ACC112 (cell line): ENCODE results near the gene RALGPS1.

ENCODE experiments used
- H2AFZ ChIP-seq: fragments of 200-600 bp; sonication (generic); one replicate; pipeline ENCODE4 v1.6.0; 2017; ENCODE audit warnings: antibody characterized with exemption, low read length; ENCODE audit not compliant: unreplicated experiment
- H3K27ac ChIP-seq: fragments of 200-600 bp; sonication (generic); 2 replicates; pipeline ENCODE4 v1.5.1; 2014; ENCODE audit warnings: low read depth, mild to moderate bottlenecking, antibody characterized with exemption, low read length, moderate library complexity
- H3K27me3 ChIP-seq: fragments of 200-600 bp; sonication (generic); 2 replicates; pipeline ENCODE4 v1.6.1; 2014; ENCODE audit warnings: mild to moderate bottlenecking, antibody characterized with exemption, low read length, moderate library complexity, mixed read lengths; ENCODE audit not compliant: insufficient read depth
- H3K36me3 ChIP-seq: fragments of 200-600 bp; sonication (generic); 2 replicates; pipeline ENCODE4 v1.6.1; 2016; ENCODE audit warnings: mild to moderate bottlenecking, antibody characterized with exemption, low read length, moderate library complexity, mixed read lengths; ENCODE audit not compliant: insufficient read depth
- H3K4me1 ChIP-seq: fragments of 200-600 bp; sonication (generic); one replicate; pipeline ENCODE4 v1.6.1; 2016; ENCODE audit warnings: low read length, mixed read lengths; ENCODE audit not compliant: insufficient read depth, unreplicated experiment, control insufficient read depth
- H3K4me3 ChIP-seq: fragments of 200-600 bp; sonication (generic); 2 replicates; pipeline ENCODE4 v1.5.1; 2014; ENCODE audit warnings: mild to moderate bottlenecking, low read depth, low read length
- H3K79me2 ChIP-seq: fragments of 200-600 bp; sonication (generic); one replicate; pipeline ENCODE4 v1.6.0; 2016; ENCODE audit warnings: low read length; ENCODE audit not compliant: control insufficient read depth, unreplicated experiment, insufficient read depth

Gene RALGPS1

DNA sequence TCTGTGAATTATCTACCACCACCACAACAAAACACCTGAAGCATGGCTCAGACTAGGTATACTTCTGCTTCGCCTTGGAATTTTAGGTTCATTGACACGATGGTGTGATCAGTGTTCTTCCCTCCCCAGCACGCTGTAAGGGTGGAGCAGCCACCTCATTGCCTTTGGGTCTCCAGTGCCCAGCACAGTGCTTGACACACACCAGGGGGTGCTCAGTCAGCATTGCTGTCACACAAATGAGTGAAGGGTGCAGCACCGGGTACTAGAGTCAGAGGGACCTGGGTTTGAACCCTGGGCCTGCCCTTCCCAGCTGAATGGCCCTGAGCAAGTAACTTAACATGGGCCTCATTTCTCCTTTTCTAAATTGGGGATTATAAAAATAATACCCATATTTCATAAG lies 217.8 kb downstream of the RALGPS1 start:
- no peaks in the 10 kb centered on the region for H3K36me3 ChIP-seq
- peaks cover 47% of the 10 kb centered on the region for H3K4me1 ChIP-seq
- no peak overlapping the region for H2AFZ ChIP-seq
- H3K27ac ChIP-seq, result peak overlapping the region; percentile 69
- no peak overlapping the region for H3K4me3 ChIP-seq
- H3K79me2 ChIP-seq, result no peaks in the 10 kb centered on the region
- H3K27me3 ChIP-seq, result no peaks in the 10 kb centered on the region

DNA sequence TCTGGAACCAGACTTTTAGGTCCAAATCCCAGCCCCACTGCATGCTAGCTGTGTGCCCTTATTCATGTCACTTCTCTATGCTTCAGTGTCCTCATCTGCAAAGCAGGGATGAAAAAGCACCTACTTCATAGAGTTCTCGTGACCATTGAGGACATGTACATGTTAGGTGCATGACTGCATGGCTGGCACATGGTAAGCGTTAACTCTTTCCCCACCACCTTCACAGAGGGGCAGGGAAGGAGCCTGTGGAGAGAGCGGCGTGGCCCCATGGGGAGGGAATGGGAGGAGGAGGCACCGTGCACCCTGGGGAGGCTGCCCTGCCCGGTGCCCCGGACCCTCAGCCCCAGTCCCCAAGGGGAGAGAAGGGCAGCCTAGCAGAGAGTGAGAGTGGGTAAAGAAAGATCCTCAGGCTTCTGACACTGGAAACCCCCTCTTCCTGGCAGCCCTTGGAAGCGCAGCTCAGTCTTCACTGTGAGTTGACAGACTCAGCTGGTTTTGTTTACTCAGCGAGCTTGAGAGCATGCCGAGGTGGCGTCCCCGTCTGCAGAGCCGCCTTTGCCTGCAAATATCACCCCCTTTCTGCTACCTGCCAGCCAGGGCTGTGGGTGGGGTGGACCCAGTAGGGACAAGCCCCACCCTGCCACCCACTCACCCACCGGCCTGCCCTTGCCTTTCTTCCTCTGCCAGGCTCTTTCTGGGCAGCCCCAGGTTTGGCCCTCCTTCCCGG lies 218.5 kb downstream of the RALGPS1 start:
- Histone ChIP-seq H2AFZ (peak overlapping the region; percentile 73), H3K27ac (peak overlapping the region; percentile 69), H3K4me1 (peaks cover 47% of the 10 kb centered on the region), H3K27me3 (no peaks in the 10 kb centered on the region), H3K4me3 (no peak overlapping the region), H3K79me2 (no peaks in the 10 kb centered on the region), H3K36me3 (no peaks in the 10 kb centered on the region)

DNA sequence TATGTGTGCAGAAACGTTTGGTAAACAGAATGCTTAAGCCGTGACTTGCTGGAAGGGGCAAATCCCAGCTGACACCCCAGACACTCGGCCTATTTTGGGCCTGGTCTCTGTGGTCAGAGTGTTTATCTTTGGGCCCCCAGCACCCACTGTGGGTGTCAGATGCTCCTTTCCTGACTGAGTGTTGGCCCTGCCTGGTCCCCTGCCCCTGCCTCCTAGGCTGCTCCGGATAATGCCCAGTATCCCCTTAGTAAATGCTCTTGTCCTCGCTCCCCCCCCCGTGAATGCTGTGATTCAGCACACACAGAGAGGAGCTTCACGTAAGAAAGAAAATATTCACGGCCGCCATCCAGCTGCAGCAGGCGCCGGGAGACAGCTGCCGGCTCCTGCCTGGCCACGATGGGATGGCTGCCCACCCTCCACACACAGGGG lies 219.2 kb downstream of the RALGPS1 start:
- peaks cover 45% of the 10 kb centered on the region for H3K4me1 ChIP-seq

DNA sequence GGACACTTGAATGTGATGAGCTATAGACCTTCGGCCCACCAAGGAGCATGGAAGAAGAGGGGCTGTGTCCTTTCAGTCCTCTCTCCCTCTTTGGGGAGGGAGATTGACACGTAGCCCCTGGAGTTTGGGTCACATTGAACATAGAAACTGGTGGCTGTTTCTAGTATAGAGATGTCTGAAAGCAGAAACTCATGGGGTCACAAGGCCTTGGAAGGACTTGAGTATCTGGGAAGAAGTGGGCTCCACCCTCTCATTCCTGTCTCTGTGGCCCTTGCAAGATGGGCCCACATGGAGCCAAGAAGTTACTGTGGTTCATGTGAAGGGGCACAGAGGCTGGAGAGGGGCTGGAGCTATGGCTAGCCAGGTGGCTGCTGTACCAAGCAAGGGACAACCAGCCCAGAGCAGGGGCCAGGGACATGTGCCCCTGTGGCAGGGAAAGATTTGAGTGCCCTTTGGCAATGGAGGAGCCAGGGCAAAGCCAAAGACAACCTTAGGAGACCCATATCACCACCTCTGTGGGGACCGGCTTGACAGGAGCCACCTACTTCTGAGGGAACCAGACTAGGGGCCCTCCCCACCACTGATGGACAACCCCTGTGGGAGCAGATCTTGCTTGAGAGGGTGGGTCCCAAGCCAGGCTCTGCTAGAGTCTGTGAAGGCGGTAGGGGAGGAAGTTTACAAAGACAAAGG lies 220.6 kb downstream of the RALGPS1 start:
- Histone ChIP-seq H3K4me1 (peaks cover 42% of the 10 kb centered on the region), H3K27me3 (no peaks in the 10 kb centered on the region), H3K36me3 (no peaks in the 10 kb centered on the region), H2AFZ (no peak overlapping the region), H3K27ac (no peak overlapping the region), H3K79me2 (no peaks in the 10 kb centered on the region), H3K4me3 (no peak overlapping the region)

More for the DNA sequence above, 219.2 kb downstream of the RALGPS1 start:
- no peaks in the 10 kb centered on the region for H3K79me2 ChIP-seq
- no peaks in the 10 kb centered on the region for H3K27me3 ChIP-seq
- H3K27ac ChIP-seq, result peak overlapping the region; percentile 69
- H2AFZ ChIP-seq, result peak overlapping the region; percentile 73
- no peaks in the 10 kb centered on the region for H3K36me3 ChIP-seq
- H3K4me3 ChIP-seq, result no peak overlapping the region

DNA sequence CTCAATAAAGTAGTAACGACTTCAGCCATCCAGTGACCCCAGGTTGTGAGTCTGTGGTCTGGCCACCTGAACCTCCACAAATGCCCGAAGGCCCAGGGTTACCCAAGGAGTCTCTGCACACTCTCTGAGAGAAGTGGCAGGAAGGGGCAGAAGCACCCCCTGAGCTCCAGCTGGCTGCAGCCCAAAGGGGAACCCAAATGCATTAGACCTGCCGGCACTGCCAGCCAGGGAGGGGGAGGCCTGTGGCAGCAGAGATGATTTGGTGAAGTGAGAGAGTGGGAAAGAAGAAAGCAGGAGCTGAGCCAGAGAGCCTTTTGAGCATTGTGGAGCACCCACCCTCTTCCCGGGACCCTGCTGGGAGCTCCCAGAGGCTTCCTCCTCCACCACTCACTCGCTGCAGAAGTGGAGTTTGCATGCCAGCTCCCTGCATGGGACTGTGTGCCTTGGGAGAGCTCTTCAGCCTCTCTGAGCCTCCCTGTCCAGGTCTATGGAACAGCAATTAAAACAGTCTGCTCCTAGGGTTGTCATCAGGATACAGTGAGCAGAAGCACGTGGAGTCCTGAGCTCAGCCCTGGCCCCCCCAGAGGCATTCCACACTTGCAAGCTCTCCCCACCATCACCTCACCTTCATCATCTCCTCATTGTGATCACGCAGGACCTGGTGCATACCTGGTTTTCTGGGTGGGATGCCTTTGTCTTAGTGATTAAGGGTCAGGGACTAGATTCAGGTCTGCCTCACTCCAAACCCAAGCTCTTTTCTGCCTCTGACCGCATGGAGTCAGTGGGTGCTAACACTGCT lies 221.7 kb downstream of the RALGPS1 start:
- Histone ChIP-seq H3K27ac (no peak overlapping the region), H3K79me2 (no peaks in the 10 kb centered on the region), H3K36me3 (no peaks in the 10 kb centered on the region), H3K4me3 (no peak overlapping the region), H3K27me3 (no peaks in the 10 kb centered on the region), H2AFZ (no peak overlapping the region), H3K4me1 (peaks cover 32% of the 10 kb centered on the region)

DNA sequence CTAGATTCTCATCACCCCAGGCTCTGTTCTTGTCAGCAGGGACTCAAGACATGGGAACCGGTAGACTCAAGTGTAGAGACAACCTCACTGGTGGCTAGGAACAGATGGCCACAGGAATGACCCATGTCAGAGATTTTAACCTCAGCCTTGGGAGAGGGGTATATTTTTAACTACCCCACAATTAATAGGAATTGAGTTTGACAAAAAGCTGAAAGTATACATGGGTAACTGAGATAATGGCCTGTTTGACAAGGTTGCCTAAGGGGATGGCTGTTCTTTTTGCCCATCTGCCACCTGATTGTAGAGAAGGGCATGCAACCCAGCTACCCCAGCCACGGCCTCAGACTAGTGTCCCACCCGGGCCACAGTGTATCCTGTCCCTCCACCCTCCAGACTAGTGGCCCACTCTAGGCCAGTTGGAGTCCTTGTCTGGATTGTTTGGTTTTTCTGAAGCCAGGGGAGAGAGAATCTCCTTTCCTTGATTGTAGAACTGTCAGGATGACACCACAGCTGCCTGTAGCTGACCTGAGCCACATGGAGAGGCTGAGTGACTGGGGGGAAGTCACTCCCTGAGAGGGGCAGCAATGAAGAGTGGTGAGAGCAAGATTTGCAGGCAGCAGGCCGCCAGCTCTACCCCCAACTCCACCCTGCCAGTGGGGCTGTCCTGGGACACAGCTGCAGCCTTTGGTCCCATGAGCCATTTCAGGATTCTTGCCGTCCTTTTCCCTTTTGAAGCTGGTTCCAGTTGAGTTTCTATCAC lies 222.5 kb downstream of the RALGPS1 start:
- no peak overlapping the region for H2AFZ ChIP-seq
- no peaks in the 10 kb centered on the region for H3K79me2 ChIP-seq
- H3K27me3 ChIP-seq, result no peaks in the 10 kb centered on the region
- H3K27ac ChIP-seq, result no peak overlapping the region
- H3K4me1 ChIP-seq, result peaks cover 24% of the 10 kb centered on the region
- H3K36me3 ChIP-seq, result no peaks in the 10 kb centered on the region
- no peak overlapping the region for H3K4me3 ChIP-seq

DNA sequence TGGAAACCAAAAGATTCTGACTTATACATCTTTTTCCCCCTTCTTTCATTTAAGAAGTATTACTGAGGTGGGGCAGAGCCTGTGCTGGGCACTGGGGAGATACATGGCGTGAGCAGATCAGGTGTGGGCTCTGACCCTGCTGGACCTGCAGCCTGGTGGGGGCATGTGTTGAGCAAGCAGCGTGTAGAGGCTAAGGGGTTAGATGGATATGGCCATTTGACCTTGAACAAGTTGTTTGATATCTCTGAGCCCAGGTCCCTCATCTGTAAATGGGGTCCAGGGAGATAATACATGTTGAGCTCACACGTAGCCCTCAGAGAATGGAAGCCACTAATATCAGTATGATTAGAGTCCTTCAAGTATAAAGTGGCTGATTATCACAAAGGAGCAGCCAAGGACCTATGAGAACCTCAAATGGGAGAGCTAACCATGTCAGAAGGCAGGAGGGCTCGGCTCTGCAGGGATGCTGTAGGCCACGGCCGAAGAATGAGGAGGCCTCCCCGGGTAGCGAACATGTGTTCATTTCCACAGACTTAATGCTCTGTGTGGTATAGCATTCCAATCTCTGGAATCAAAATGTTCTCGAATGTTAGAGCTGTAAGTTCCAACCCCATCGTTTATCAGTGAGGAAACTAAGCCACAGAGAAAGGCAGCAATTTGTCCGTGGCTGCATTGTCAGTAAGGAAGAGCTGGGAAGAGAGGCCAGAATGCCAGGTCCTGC lies 223.2 kb downstream of the RALGPS1 start:
- no peak overlapping the region for H2AFZ ChIP-seq
- no peaks in the 10 kb centered on the region for H3K36me3 ChIP-seq
- H3K27me3 ChIP-seq, result no peaks in the 10 kb centered on the region
- peaks cover 16% of the 10 kb centered on the region for H3K4me1 ChIP-seq
- H3K27ac ChIP-seq, result no peak overlapping the region
- no peak overlapping the region for H3K4me3 ChIP-seq
- H3K79me2 ChIP-seq, result no peaks in the 10 kb centered on the region

DNA sequence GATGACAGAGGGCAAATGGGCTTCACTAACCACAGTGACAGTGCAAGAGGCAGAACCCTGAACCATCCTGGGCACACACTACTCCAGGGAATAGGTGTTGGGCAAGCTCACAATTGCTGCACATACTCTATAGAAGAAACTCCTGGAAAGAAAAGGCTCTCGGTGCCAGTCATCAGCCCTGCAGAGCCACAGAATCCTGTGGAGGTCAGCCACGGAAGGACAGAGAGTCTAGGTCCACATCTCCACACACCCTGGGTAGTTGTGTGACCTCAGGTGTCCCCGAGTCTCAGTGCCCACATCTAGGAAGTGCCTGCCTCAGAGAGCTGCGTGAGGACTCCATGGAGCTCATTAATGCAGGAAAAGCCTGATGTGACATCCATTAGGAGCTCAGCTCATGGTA lies 223.9 kb downstream of the RALGPS1 start:
- no peak overlapping the region for H3K4me3 ChIP-seq
- H3K4me1 ChIP-seq, result peaks cover 10% of the 10 kb centered on the region
- no peaks in the 10 kb centered on the region for H3K36me3 ChIP-seq
- no peaks in the 10 kb centered on the region for H3K27me3 ChIP-seq
- no peak overlapping the region for H2AFZ ChIP-seq
- H3K27ac ChIP-seq, result no peak overlapping the region
- H3K79me2 ChIP-seq, result no peaks in the 10 kb centered on the region

DNA sequence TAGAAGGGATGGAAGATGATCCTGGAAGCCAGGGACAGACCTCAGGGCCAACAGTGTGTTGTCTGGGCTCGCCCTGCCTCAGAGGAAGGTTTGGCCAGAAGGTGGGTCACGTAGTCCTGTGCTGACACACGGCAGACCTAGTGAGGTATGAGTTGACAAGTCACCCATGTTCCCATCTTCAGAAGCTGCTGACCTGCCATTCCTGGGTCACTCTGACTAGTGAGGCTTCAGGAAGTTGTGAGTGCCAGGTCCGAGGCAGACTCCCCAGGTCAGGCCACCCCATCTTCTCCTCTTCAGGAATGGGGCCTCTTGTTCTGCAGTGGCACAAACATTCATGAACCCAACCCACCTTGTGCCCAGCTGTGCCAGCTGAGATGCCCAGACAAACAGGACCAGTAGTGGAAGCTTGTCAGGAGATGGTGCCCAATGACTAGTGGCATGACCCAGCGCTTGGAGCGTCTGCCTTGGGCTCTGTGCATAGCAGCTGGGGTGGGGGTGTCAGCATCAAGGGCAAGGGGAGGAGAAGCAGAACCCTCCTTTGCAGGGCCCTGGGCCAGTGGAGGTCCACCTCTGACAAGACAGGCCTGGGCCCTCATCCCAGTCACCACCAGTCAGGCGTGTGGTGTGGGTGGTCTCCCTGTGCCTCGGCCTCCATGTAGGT lies 224.6 kb downstream of the RALGPS1 start:
- Histone ChIP-seq H3K4me1 (peaks cover 2% of the 10 kb centered on the region), H3K36me3 (no peaks in the 10 kb centered on the region), H3K27me3 (no peaks in the 10 kb centered on the region), H3K27ac (no peak overlapping the region), H3K4me3 (no peak overlapping the region), H3K79me2 (no peaks in the 10 kb centered on the region), H2AFZ (no peak overlapping the region)
